Chondrocyte (in vitro differentiated cells): ENCODE measurements around the gene SUMF1. TPM values are rescaled to one million over a fixed set of nuclear protein-coding genes. Genes with fewer than 3 reads are reported as not detected.

Experiments
- DNase-seq: peaks from one replicate; pipeline ENCODE4 v3.0.0; 2021; ENCODE audit warnings: mixed read lengths, low spot score
- H3K27ac Mint-ChIP-seq: one replicate; pipeline ENCODE4 v1.8.0; 2021; ENCODE audit warnings: mild to moderate bottlenecking, moderate library complexity, mixed read lengths; ENCODE audit not compliant: unreplicated experiment
- H3K27me3 Mint-ChIP-seq: 2 replicates; pipeline ENCODE4 v1.8.0; 2021; ENCODE audit warnings: low read depth, mixed read lengths
- H3K36me3 Mint-ChIP-seq: 2 replicates; pipeline ENCODE4 v1.8.0; 2021; ENCODE audit warnings: low read depth, mixed read lengths
- H3K4me1 Mint-ChIP-seq: 2 replicates; pipeline ENCODE4 v1.8.0; 2021; ENCODE audit warnings: low read depth, mild to moderate bottlenecking, mixed read lengths
- H3K4me3 Mint-ChIP-seq: one replicate; pipeline ENCODE4 v1.8.0; 2021; ENCODE audit warnings: mild to moderate bottlenecking, moderate library complexity, mixed read lengths; ENCODE audit not compliant: unreplicated experiment
- H3K9me3 Mint-ChIP-seq: 2 replicates; pipeline ENCODE4 v1.8.0; 2021; ENCODE audit warnings: low read depth, mixed read lengths
- total RNA-seq: library from RNA; stranded (reverse); gene quantifications from 3 replicates; pipeline ENCODE4 v1.2.1, GENCODE V29; 2021
- TF ChIP-seq, protein P1 (sequence below): fragments of 200-600 bp; sonication (generic); IDR thresholded peaks from 2 replicates; pipeline ENCODE4 v1.5.0; 2021; ENCODE audit warnings: antibody characterized with exemption, mild to moderate bottlenecking, moderate library complexity

The SUMF1 gene
- total RNA-seq, 1 donor from 2014 or later: 33.0 TPM

DNA sequence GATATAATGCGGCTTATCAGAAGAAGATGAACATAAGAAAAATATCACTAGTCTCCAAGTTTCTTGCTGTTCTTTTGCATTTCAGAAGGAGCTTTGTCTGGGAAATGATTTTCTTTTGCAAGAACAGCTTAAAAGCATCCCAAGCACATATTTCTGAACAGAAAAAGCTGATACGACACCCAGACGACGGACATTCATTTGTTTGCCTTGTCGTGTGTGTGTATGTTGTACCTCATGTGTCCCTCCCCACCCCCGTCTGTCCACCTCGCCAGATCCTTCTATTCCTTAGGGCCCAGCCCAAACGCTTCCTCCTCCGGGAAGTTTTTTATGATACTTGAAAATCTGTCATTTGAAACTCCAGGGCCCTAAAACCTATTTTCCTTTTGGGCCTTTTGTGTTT is 34.9 kb upstream of the SUMF1 start:
- DNase-seq: no peak
- Mint-ChIP-seq H3K36me3 (peaks cover 7% of the 10 kb centered on the region), H3K4me3 (no peak overlapping the region), H3K27ac (no peak overlapping the region), H3K27me3 (no peaks in the 10 kb centered on the region), H3K9me3 (no peaks in the 10 kb centered on the region), H3K4me1 (peaks cover 31% of the 10 kb centered on the region)
- TF ChIP-seq, protein P1, sequence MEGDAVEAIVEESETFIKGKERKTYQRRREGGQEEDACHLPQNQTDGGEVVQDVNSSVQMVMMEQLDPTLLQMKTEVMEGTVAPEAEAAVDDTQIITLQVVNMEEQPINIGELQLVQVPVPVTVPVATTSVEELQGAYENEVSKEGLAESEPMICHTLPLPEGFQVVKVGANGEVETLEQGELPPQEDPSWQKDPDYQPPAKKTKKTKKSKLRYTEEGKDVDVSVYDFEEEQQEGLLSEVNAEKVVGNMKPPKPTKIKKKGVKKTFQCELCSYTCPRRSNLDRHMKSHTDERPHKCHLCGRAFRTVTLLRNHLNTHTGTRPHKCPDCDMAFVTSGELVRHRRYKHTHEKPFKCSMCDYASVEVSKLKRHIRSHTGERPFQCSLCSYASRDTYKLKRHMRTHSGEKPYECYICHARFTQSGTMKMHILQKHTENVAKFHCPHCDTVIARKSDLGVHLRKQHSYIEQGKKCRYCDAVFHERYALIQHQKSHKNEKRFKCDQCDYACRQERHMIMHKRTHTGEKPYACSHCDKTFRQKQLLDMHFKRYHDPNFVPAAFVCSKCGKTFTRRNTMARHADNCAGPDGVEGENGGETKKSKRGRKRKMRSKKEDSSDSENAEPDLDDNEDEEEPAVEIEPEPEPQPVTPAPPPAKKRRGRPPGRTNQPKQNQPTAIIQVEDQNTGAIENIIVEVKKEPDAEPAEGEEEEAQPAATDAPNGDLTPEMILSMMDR: no peak

DNA sequence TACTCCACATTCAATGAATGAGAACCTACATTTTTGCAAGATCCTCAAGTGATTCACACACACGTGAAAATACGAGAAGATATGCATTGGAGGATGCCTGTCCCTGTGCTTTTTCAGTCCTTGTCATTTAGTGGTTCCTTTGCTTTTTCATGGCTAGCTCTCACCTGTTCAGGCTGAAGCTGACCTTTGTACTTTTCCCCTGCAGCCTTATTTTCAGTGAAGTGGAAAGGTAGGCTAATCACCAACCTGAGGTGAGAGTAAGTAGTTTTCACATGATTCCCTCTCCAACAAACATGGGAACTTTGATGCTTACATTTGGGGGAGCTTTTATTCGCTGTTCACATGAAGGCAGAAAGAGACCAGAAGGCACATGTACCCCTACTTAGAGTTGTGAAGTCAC is 34.4 kb upstream of the SUMF1 start:
- no peak for DNase-seq
- H3K27ac Mint-ChIP-seq: no peak overlapping the region
- H3K9me3 Mint-ChIP-seq: no peaks in the 10 kb centered on the region
- H3K4me3 Mint-ChIP-seq: no peak overlapping the region
- H3K4me1 Mint-ChIP-seq: peaks cover 29% of the 10 kb centered on the region
- H3K27me3 Mint-ChIP-seq: no peaks in the 10 kb centered on the region
- peaks cover 7% of the 10 kb centered on the region for H3K36me3 Mint-ChIP-seq
- TF ChIP-seq, protein P1: no peak

DNA sequence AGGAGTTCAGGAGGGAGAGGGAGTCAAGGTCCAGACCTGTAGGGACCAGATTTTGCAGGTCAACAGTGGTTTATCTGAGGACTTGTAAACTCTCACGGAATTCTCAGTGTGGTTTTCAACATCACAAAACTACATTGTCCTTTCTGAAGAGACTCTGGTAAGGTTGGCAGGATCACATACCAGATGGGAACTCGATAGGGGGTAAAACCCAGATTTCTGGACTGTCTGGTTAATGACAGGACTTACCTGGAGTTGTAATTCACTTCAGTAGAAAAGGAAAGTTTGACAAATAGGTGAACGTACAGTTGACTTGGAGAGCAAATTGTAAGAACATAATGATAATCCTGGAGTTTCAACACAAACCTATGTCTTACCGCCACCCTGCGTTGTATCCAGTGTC is 31.4 kb upstream of the SUMF1 start:
- Mint-ChIP-seq H3K4me1 (peaks cover 32% of the 10 kb centered on the region), H3K9me3 (no peaks in the 10 kb centered on the region), H3K27ac (no peak overlapping the region), H3K4me3 (no peak overlapping the region), H3K27me3 (no peaks in the 10 kb centered on the region), H3K36me3 (peaks cover 7% of the 10 kb centered on the region)
- no peak for DNase-seq
- TF ChIP-seq, protein P1: no peak

DNA sequence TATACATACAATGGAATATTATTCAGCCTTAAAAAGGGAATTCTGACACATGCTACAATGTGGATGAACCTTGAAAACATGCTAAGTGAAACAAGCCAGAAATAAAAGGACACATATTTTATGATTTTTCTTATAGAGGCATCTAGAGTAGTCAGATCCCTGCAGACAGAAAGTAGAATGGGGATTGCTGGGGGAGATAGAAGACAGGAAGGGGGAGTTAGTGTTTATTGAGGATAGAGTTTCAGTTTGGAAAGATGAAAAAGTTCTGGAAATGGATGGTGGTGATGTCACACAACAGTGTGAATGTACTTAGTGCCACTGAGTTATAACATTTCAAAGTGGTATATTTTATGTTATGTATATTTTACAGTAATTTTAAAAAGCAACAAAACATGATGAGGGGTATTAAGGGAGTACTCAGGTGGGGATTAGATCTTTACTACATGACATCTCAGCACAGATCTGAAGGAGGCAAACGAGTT is 30.8 kb upstream of the SUMF1 start:
- H3K4me1 Mint-ChIP-seq: peaks cover 32% of the 10 kb centered on the region
- TF ChIP-seq, protein P1: no peak
- no peak overlapping the region for H3K4me3 Mint-ChIP-seq
- H3K27ac Mint-ChIP-seq: no peak overlapping the region
- H3K27me3 Mint-ChIP-seq: no peaks in the 10 kb centered on the region
- no peak for DNase-seq
- peaks cover 7% of the 10 kb centered on the region for H3K36me3 Mint-ChIP-seq
- H3K9me3 Mint-ChIP-seq: no peaks in the 10 kb centered on the region

DNA sequence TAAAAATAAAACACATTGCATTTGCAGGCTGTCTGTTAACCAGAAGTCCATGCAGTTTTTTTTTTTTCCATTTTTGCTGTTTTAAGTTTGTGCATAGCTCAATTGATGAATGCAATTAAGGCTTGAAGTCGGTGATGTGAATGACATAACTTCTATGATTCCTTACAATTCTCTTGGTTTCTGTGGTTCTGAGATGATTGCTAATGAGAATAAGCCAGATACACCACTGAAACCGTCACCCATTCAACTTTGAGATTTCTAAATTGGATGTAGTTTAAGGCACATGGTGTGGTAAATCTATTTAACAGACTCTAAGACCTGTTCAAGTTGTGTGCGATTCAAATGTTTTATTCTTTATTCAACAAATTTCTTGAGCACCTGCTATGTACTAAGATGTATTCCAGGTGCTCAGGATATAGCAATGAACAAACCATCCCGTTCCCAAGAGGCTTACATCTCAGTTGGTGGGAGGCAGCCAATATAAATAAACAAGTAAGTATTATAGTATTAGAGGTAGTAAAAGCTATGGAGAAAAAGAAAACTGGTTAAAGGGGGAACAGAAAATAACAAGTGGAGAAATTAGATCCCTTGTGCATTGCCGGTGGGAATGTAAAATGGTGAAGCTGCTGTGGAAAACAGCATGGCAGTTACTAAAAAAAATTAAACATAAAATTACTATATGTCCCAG is 30.1 kb upstream of the SUMF1 start:
- H3K4me3 Mint-ChIP-seq: no peak overlapping the region
- no peaks in the 10 kb centered on the region for H3K27me3 Mint-ChIP-seq
- DNase-seq: no peak
- TF ChIP-seq, protein P1: no peak
- no peaks in the 10 kb centered on the region for H3K9me3 Mint-ChIP-seq
- peaks cover 7% of the 10 kb centered on the region for H3K36me3 Mint-ChIP-seq
- H3K4me1 Mint-ChIP-seq: peaks cover 33% of the 10 kb centered on the region
- no peak overlapping the region for H3K27ac Mint-ChIP-seq
